ENCODE measurements around the gene PRR23E.

The PRR23E gene

GRCh38 chr3:127210654-127210943 lies 17.7 kb downstream of the PRR23E start:
- no peak for DNase-seq

GRCh38 chr3:127211118-127212060 lies 18.5 kb downstream of the PRR23E start:
- DNase-seq = no peak

GRCh38 chr3:127212231-127212630 lies 19.3 kb downstream of the PRR23E start:
- no peak for DNase-seq

GRCh38 chr3:127212711-127213110 lies 19.8 kb downstream of the PRR23E start:
- no peak for DNase-seq

GRCh38 chr3:127213381-127213918 lies 20.5 kb downstream of the PRR23E start:
- DNase-seq = no peak

- no peak for DNase-seq
Measured at GRCh38 chr3:127214975-127215374, 22.0 kb downstream of the PRR23E start.

- no peak for DNase-seq
Measured at GRCh38 chr3:127215714-127216414, 22.9 kb downstream of the PRR23E start.

GRCh38 chr3:127216415-127217261 lies 23.7 kb downstream of the PRR23E start:
- DNase-seq = no peak

GRCh38 chr3:127217596-127218453 lies 24.9 kb downstream of the PRR23E start:
- no peak for DNase-seq

GRCh38 chr3:127218454-127218922 lies 25.6 kb downstream of the PRR23E start:
- no peak for DNase-seq

- no peak for DNase-seq
Measured at GRCh38 chr3:127220497-127220896, 27.6 kb downstream of the PRR23E start.

GRCh38 chr3:127221037-127221436 lies 28.1 kb downstream of the PRR23E start:
- no peak for DNase-seq

- DNase-seq = no peak
Measured at GRCh38 chr3:127221446-127222035, 28.6 kb downstream of the PRR23E start.

GRCh38 chr3:127222163-127222562 lies 29.2 kb downstream of the PRR23E start:
- DNase-seq = no peak

GRCh38 chr3:127222664-127223063 lies 29.7 kb downstream of the PRR23E start:
- no peak for DNase-seq

GRCh38 chr3:127224118-127224517 lies 31.2 kb downstream of the PRR23E start:
- DNase-seq = no peak

GRCh38 chr3:127226457-127226856 lies 33.5 kb downstream of the PRR23E start:
- no peak for DNase-seq

GRCh38 chr3:127226946-127227842 lies 34.3 kb downstream of the PRR23E start:
- no peak for DNase-seq

- no peak for DNase-seq
Measured at GRCh38 chr3:127228866-127229265, 35.9 kb downstream of the PRR23E start.

- DNase-seq = no peak
Measured at GRCh38 chr3:127233371-127233770, 40.4 kb downstream of the PRR23E start.
